ENCODE data around the gene CREB5.

Gene CREB5

DNA sequence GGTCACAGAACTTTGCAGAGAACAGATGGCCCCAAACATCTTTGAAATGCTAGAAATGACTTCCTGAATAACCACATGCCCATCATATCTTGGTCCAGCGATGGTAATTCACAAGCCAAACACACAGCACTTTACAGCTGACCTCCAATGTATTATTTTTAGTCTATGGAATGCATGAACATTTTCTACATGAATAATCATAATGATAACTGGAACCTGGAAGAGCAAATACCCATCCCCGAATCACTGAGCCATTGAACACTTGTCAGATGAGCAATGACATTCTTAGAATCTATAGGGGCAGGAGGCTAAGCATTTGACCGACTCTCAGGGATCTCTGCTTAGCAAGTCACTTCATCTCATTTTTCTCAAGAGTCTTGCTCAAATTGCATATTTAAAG lies 167.3 kb downstream of the CREB5 start:
- DNase-seq (ENCODE audit: extremely low read depth, insufficient read length), result no peak
- no peak for TF ChIP-seq CTCF (IDR thresholded peaks at IDR 0.05; ENCODE audit: insufficient read depth, low read length, poor library complexity, severe bottlenecking)
- no peaks in the 10 kb centered on the region for H3K36me3 ChIP-seq (ENCODE audit: control insufficient read depth, insufficient read depth, low read length)
- H3K4me3 ChIP-seq (replicated peaks; ENCODE audit: low read depth, low read length), result no peak overlapping the region
- H3K27me3 ChIP-seq (replicated peaks; ENCODE audit: control insufficient read depth, insufficient read depth, low read length), result no peaks in the 10 kb centered on the region

GRCh38 chr7:28580665-28581064 lies 168.3 kb downstream of the CREB5 start:
- Histone ChIP-seq H3K4me3 (replicated peaks; ENCODE audit: low read depth, low read length) (no peak overlapping the region), H3K27me3 (replicated peaks; ENCODE audit: control insufficient read depth, insufficient read depth, low read length) (no peaks in the 10 kb centered on the region), H3K36me3 (ENCODE audit: control insufficient read depth, insufficient read depth, low read length) (no peaks in the 10 kb centered on the region)
- no peak for TF ChIP-seq CTCF (IDR thresholded peaks at IDR 0.05; ENCODE audit: insufficient read depth, low read length, poor library complexity, severe bottlenecking)
- DNase-seq (ENCODE audit: extremely low read depth, insufficient read length), result no peak

DNA sequence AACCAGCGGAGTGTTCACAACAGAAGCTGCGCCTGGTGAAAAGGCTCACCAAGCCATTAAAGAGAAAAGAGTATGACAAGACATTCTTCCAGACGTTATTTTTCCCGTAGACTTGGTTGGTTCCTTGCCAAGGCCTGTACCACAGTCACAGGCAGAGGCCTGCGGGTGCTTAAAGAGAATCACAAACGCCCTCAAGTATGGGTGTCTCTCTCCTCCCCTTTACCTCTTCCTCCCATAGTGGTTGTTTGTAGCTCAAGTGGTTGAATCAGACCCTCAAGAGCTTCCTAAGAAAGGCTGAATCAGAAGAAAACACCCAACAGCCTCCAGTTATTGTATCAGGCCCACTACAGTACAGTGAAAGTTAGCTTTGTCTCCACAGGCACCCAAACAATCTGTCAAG lies 169.0 kb downstream of the CREB5 start:
- no peak for TF ChIP-seq CTCF (IDR thresholded peaks at IDR 0.05; ENCODE audit: insufficient read depth, low read length, poor library complexity, severe bottlenecking)
- no peak for DNase-seq (ENCODE audit: extremely low read depth, insufficient read length)
- no peaks in the 10 kb centered on the region for H3K36me3 ChIP-seq (ENCODE audit: control insufficient read depth, insufficient read depth, low read length)
- no peaks in the 10 kb centered on the region for H3K27me3 ChIP-seq (replicated peaks; ENCODE audit: control insufficient read depth, insufficient read depth, low read length)
- H3K4me3 ChIP-seq (replicated peaks; ENCODE audit: low read depth, low read length), result no peak overlapping the region

DNA sequence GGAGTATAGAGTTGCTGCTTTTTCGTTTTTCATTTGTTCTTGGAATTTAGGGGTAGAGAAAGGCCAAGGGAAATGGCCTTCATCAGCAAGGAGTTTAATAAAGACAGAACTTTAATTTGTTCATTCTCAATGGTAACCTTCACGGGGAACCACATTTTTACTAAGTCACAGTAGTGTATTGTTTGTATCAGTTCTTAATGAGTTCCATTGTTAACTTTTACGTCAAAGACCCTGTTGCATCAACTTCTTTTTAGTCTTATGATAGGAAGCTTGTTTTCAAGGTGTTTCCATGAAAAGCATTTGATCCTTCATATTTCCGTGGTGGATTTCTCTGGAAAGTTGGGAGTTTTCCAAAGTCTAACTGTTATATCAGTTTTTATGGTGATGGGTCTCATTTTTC lies 169.9 kb downstream of the CREB5 start:
- DNase-seq (ENCODE audit: extremely low read depth, insufficient read length), result no peak
- Histone ChIP-seq H3K36me3 (ENCODE audit: control insufficient read depth, insufficient read depth, low read length) (no peaks in the 10 kb centered on the region), H3K27me3 (replicated peaks; ENCODE audit: control insufficient read depth, insufficient read depth, low read length) (no peaks in the 10 kb centered on the region), H3K4me3 (replicated peaks; ENCODE audit: low read depth, low read length) (no peak overlapping the region)
- TF ChIP-seq CTCF (IDR thresholded peaks at IDR 0.05; ENCODE audit: insufficient read depth, low read length, poor library complexity, severe bottlenecking), result no peak

DNA sequence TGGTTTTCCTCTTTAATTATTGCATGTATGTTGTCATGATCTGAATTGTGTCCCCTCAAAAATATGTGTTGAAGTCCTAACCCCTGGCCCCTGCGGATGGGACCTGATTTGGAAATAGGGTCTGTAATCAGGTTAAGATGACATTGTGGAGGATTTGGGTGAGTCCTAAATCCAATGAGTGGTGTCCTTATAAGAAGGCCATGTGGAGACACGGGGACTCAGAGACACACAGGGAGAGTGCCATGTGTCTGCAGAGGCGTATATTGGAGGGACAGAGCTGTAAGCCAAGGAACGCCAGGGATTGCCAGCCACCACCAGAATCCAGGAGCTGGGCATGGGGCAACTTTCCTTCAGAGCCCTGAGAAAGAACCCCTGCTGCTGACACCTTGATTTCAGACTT lies 171.9 kb downstream of the CREB5 start:
- no peak for DNase-seq (ENCODE audit: extremely low read depth, insufficient read length)
- no peak for TF ChIP-seq CTCF (IDR thresholded peaks at IDR 0.05; ENCODE audit: insufficient read depth, low read length, poor library complexity, severe bottlenecking)
- H3K36me3 ChIP-seq (ENCODE audit: control insufficient read depth, insufficient read depth, low read length), result no peaks in the 10 kb centered on the region

GRCh38 chr7:28586736-28587135 lies 174.4 kb downstream of the CREB5 start:
- H3K27me3 ChIP-seq (replicated peaks; ENCODE audit: control insufficient read depth, insufficient read depth, low read length), result no peaks in the 10 kb centered on the region
- DNase-seq (ENCODE audit: extremely low read depth, insufficient read length), result no peak
- TF ChIP-seq CTCF (IDR thresholded peaks at IDR 0.05; ENCODE audit: insufficient read depth, low read length, poor library complexity, severe bottlenecking), result no peak

More for the DNA sequence above, 171.9 kb downstream of the CREB5 start:
- no peak overlapping the region for H3K4me3 ChIP-seq (replicated peaks; ENCODE audit: low read depth, low read length)
- no peaks in the 10 kb centered on the region for H3K27me3 ChIP-seq (replicated peaks; ENCODE audit: control insufficient read depth, insufficient read depth, low read length)

More at GRCh38 chr7:28586736-28587135, 174.4 kb downstream of the CREB5 start:
- Histone ChIP-seq H3K36me3 (ENCODE audit: control insufficient read depth, insufficient read depth, low read length) (no peaks in the 10 kb centered on the region), H3K4me3 (replicated peaks; ENCODE audit: low read depth, low read length) (no peak overlapping the region)

Data from GM06990 (cell line).